ENCODE results near the gene RASA2. TPM values are rescaled to one million over a fixed set of nuclear protein-coding genes. Genes with fewer than 3 reads are reported as not detected.
A peak's percentile ranks its signal among the peaks of the same experiment; 100 is the strongest.

RASA2 gene
- total RNA-seq, 4 donors from 2014 or later: 9.0 to 70.3 (median 21.5) TPM

- no peaks in the 10 kb centered on the region for H3K27me3 ChIP-seq
- TF ChIP-seq EP300 (IDR thresholded peaks at IDR 0.05; ENCODE audit: low read depth) (no peak), POLR2A (IDR thresholded peaks at IDR 0.05) (no peak), POLR2AphosphoS5 (IDR thresholded peaks at IDR 0.05) (no peak), CTCF (IDR thresholded peaks at IDR 0.05) (no peak)
- no peaks in the 10 kb centered on the region for H3K9me3 ChIP-seq
- H3K27ac ChIP-seq: no peak overlapping the region
- H3K4me1 ChIP-seq: peaks cover 0 to 30% (median 21%) of the 10 kb centered on the region in 4 donors
- H3K36me3 ChIP-seq: no peaks in the 10 kb centered on the region
- intact Hi-C loops (cut with DNase I; ENCODE audit: low total_unique reads): no loop called here
- DNase-seq: no peak
- no peak overlapping the region for H3K4me3 ChIP-seq
- in situ Hi-C loops (cut with MboI; ENCODE audit: low pct_ligation_motif_present in 1 of 4, low pct_unique_long_range_greater_than_20kb in 1 of 4, low sequenced_read_pairs in 3 of 4): loop anchor here (5.0 to 25.0 kb wide), 6 partner anchors 91 to 456 kb away; partner anchors contain the start of genes RNF7 (in 2 of the 4) and ZBTB38 (in 1 of the 4)
- WGBS, 2 donors (ENCODE audit: low coverage in 1 of 2): 86 to 90% methylated on average over 9 to 11 of the region's 11 CpGs
Measured at GRCh38 chr3:141456301-141456625, 30.6 kb upstream of the RASA2 start.

- peaks cover 0 to 18% (median 11%) of the 10 kb centered on the region in 4 donors for H3K4me1 ChIP-seq
- in situ Hi-C loops (cut with MboI; ENCODE audit: low pct_ligation_motif_present in 1 of 4, low pct_unique_long_range_greater_than_20kb in 1 of 4, low sequenced_read_pairs in 3 of 4) (loop anchor here (5.0 to 25.0 kb wide), 6 partner anchors 93 to 455 kb away; partner anchors contain the start of genes RNF7 (in 2 of the 4) and ZBTB38 (in 1 of the 4)), intact Hi-C loops (cut with DNase I; ENCODE audit: low total_unique reads) (loop anchor here (1.0 kb wide), 1 partner anchor 104 kb away; no protein-coding TSS in a partner anchor)
- no peak overlapping the region for H3K27ac ChIP-seq
- H3K4me3 ChIP-seq: no peak overlapping the region
- no peaks in the 10 kb centered on the region for H3K9me3 ChIP-seq
- no peaks in the 10 kb centered on the region for H3K36me3 ChIP-seq
- TF ChIP-seq POLR2A (IDR thresholded peaks at IDR 0.05): no peak
- no peak for TF ChIP-seq CTCF (IDR thresholded peaks at IDR 0.05)
- no peak for TF ChIP-seq EP300 (IDR thresholded peaks at IDR 0.05; ENCODE audit: low read depth)
- no peak for TF ChIP-seq POLR2AphosphoS5 (IDR thresholded peaks at IDR 0.05)
- no peak for DNase-seq
- H3K27me3 ChIP-seq: no peaks in the 10 kb centered on the region
- WGBS, 2 donors (ENCODE audit: low coverage in 1 of 2): 83 to 85% methylated on average over 2 to 3 of the region's 3 CpGs
Measured at GRCh38 chr3:141457624-141458236, 29.1 kb upstream of the RASA2 start.

- in situ Hi-C loops (cut with MboI; ENCODE audit: low pct_ligation_motif_present in 1 of 4, low pct_unique_long_range_greater_than_20kb in 1 of 4, low sequenced_read_pairs in 3 of 4) (loop anchor here (5.0 to 25.0 kb wide), 6 partner anchors 94 to 453 kb away; partner anchors contain the start of genes RNF7 (in 2 of the 4) and ZBTB38 (in 1 of the 4)), intact Hi-C loops (cut with DNase I; ENCODE audit: low total_unique reads) (no loop called here)
- H3K27me3 ChIP-seq: no peaks in the 10 kb centered on the region
- no peak overlapping the region for H3K27ac ChIP-seq
- WGBS, 2 donors (ENCODE audit: low coverage in 1 of 2): 63 to 77% methylated on average over 1 to 7 of the region's 7 CpGs
- DNase-seq: no peak
- no peak overlapping the region for H3K4me3 ChIP-seq
- no peaks in the 10 kb centered on the region for H3K9me3 ChIP-seq
- H3K4me1 ChIP-seq: peaks cover 0 to 18% (median 11%) of the 10 kb centered on the region in 4 donors
- no peaks in the 10 kb centered on the region for H3K36me3 ChIP-seq
- TF ChIP-seq CTCF (IDR thresholded peaks at IDR 0.05) (no peak), EP300 (IDR thresholded peaks at IDR 0.05; ENCODE audit: low read depth) (no peak), POLR2AphosphoS5 (IDR thresholded peaks at IDR 0.05) (no peak), POLR2A (IDR thresholded peaks at IDR 0.05) (no peak)
Measured at GRCh38 chr3:141459008-141459407, 27.8 kb upstream of the RASA2 start.

- peak; percentile 90 for DNase-seq
- WGBS, 2 donors (ENCODE audit: low coverage in 1 of 2): 29 to 54% methylated on average over 4 to 10 of the region's 10 CpGs
- no peak overlapping the region for H3K27ac ChIP-seq
- no peak overlapping the region for H3K4me3 ChIP-seq
- TF ChIP-seq CTCF (IDR thresholded peaks at IDR 0.05): peak; percentile 76 to 86 (median 82)
- no peak for TF ChIP-seq POLR2A (IDR thresholded peaks at IDR 0.05)
- TF ChIP-seq EP300 (IDR thresholded peaks at IDR 0.05; ENCODE audit: low read depth): no peak
- no peak for TF ChIP-seq POLR2AphosphoS5 (IDR thresholded peaks at IDR 0.05)
- H3K9me3 ChIP-seq: no peaks in the 10 kb centered on the region
- H3K36me3 ChIP-seq: no peaks in the 10 kb centered on the region
- no peaks in the 10 kb centered on the region for H3K27me3 ChIP-seq
- intact Hi-C loops (cut with DNase I; ENCODE audit: low total_unique reads): no loop called here
- in situ Hi-C loops (cut with MboI; ENCODE audit: low pct_ligation_motif_present in 1 of 4, low pct_unique_long_range_greater_than_20kb in 1 of 4, low sequenced_read_pairs in 3 of 4): loop anchor here (10.0 to 25.0 kb wide), 4 partner anchors 95 to 452 kb away; partner anchors contain the start of gene RNF7 (in 2 of the 4)
- peaks cover 0 to 7% (median 6%) of the 10 kb centered on the region in 4 donors for H3K4me1 ChIP-seq
Measured at GRCh38 chr3:141460097-141460704, 26.6 kb upstream of the RASA2 start.

All from transverse colon (tissue), 4 donors.